ENCODE measurements around the gene STC2. TPM values are rescaled to one million over a fixed set of nuclear protein-coding genes. Genes with fewer than 3 reads are reported as not detected.

STC2 gene
- polyA plus RNA-seq, 1 donor (not counting 4 experiments of a cell fraction or from before 2014, with no cell fraction given): 4.3 TPM

- H3K4me2 ChIP-seq (ENCODE audit: control insufficient read depth, extremely low read depth, insufficient read depth, low read depth, low read length): no peak overlapping the region
- H2AFZ ChIP-seq (ENCODE audit: control insufficient read depth, low read length): no peak overlapping the region
- H3K9ac ChIP-seq (ENCODE audit: control insufficient read depth, extremely low read depth, insufficient read depth, low read length): no peak overlapping the region
- DNase-seq (ENCODE audit: low read depth, low spot score) (no peak), FAIRE-seq (no peak)
- no peaks in the 10 kb centered on the region for H3K36me3 ChIP-seq (ENCODE audit: control insufficient read depth in 2 of 2, extremely low read depth in 1 of 2, insufficient read depth in 2 of 2, low read length in 2 of 2)
- peaks cover 21% of the 10 kb centered on the region for H3K27me3 ChIP-seq (ENCODE audit: control insufficient read depth, extremely low read depth, insufficient read depth, low read length)
- H3K9me3 ChIP-seq (ENCODE audit: control insufficient read depth, low read depth, low read length): no peaks in the 10 kb centered on the region
- no peaks in the 10 kb centered on the region for H3K79me2 ChIP-seq (ENCODE audit: control insufficient read depth, insufficient read depth, low read length)
- dilution Hi-C loops (cut with MboI; ENCODE audit: extremely low pct_ligation_motif_present, low sequenced_read_pairs): no loop called here
- no peak overlapping the region for H3K27ac ChIP-seq (ENCODE audit: control insufficient read depth, insufficient read depth, low read length)
- H4K20me1 ChIP-seq (ENCODE audit: control insufficient read depth, extremely low read depth, insufficient read depth, low read length): no peaks in the 10 kb centered on the region
- H3K9me1 ChIP-seq (ENCODE audit: control insufficient read depth, extremely low read depth, insufficient read depth, low read length): no peaks in the 10 kb centered on the region
- no peak overlapping the region for H3K4me3 ChIP-seq (ENCODE audit: control insufficient read depth in 2 of 3, extremely low read depth in 1 of 3, insufficient read depth in 2 of 3, low read depth in 1 of 3, low read length in 3 of 3)
- no peak for TF ChIP-seq EZH2 (IDR thresholded peaks at IDR 0.05; ENCODE audit: low read length)
- no peak for TF ChIP-seq CTCF (optimal IDR thresholded peaks at IDR 0.05 in 1 of 3, IDR thresholded peaks at IDR 0.05 in 1 of 3, conservative IDR thresholded peaks at IDR 0.05 in 1 of 3; ENCODE audit: extremely low read depth in 1 of 3, insufficient read depth in 2 of 3, low read length in 3 of 3)
- H3K4me1 ChIP-seq (ENCODE audit: control insufficient read depth, extremely low read depth, insufficient read depth, low read length): peaks cover 28% of the 10 kb centered on the region
Observed at GRCh38 chr5:173331287-173331686, 3.1 kb upstream of the STC2 start.

- Histone ChIP-seq H4K20me1 (ENCODE audit: control insufficient read depth, extremely low read depth, insufficient read depth, low read length) (no peaks in the 10 kb centered on the region), H3K9me1 (ENCODE audit: control insufficient read depth, extremely low read depth, insufficient read depth, low read length) (no peaks in the 10 kb centered on the region), H3K4me3 (ENCODE audit: control insufficient read depth in 2 of 3, extremely low read depth in 1 of 3, insufficient read depth in 2 of 3, low read depth in 1 of 3, low read length in 3 of 3) (no peak overlapping the region), H3K9ac (ENCODE audit: control insufficient read depth, extremely low read depth, insufficient read depth, low read length) (no peak overlapping the region), H3K27me3 (ENCODE audit: control insufficient read depth, extremely low read depth, insufficient read depth, low read length) (peaks cover 26% of the 10 kb centered on the region), H3K36me3 (ENCODE audit: control insufficient read depth in 2 of 2, extremely low read depth in 1 of 2, insufficient read depth in 2 of 2, low read length in 2 of 2) (peaks cover 0 to 3% of the 10 kb centered on the region in 2 experiments), H3K4me2 (ENCODE audit: control insufficient read depth, extremely low read depth, insufficient read depth, low read depth, low read length) (no peak overlapping the region), H3K27ac (ENCODE audit: control insufficient read depth, insufficient read depth, low read length) (no peak overlapping the region), H2AFZ (ENCODE audit: control insufficient read depth, low read length) (no peak overlapping the region), H3K79me2 (ENCODE audit: control insufficient read depth, insufficient read depth, low read length) (no peaks in the 10 kb centered on the region), H3K9me3 (ENCODE audit: control insufficient read depth, low read depth, low read length) (no peaks in the 10 kb centered on the region), H3K4me1 (ENCODE audit: control insufficient read depth, extremely low read depth, insufficient read depth, low read length) (peaks cover 34% of the 10 kb centered on the region)
- dilution Hi-C loops (cut with MboI; ENCODE audit: extremely low pct_ligation_motif_present, low sequenced_read_pairs): no loop called here
- no peak for TF ChIP-seq EZH2 (IDR thresholded peaks at IDR 0.05; ENCODE audit: low read length)
- no peak for TF ChIP-seq CTCF (optimal IDR thresholded peaks at IDR 0.05 in 1 of 3, IDR thresholded peaks at IDR 0.05 in 1 of 3, conservative IDR thresholded peaks at IDR 0.05 in 1 of 3; ENCODE audit: extremely low read depth in 1 of 3, insufficient read depth in 2 of 3, low read length in 3 of 3)
- no peak for FAIRE-seq
- DNase-seq (ENCODE audit: low read depth, low spot score): no peak
Observed at GRCh38 chr5:173330338-173331206, 2.4 kb upstream of the STC2 start.

Measured in keratinocyte (primary cell).